ENCODE data around the gene LMTK3. TPM values are rescaled to one million over a fixed set of nuclear protein-coding genes. Genes with fewer than 3 reads are reported as not detected.

The LMTK3 gene
- total and polyA plus RNA-seq, 9 of the 15 experiments (the other 6 are each of a cell fraction or from before 2014, with no cell fraction given), result 0.35 to 12.3 (median 2.0) TPM; not detected in 2

DNA sequence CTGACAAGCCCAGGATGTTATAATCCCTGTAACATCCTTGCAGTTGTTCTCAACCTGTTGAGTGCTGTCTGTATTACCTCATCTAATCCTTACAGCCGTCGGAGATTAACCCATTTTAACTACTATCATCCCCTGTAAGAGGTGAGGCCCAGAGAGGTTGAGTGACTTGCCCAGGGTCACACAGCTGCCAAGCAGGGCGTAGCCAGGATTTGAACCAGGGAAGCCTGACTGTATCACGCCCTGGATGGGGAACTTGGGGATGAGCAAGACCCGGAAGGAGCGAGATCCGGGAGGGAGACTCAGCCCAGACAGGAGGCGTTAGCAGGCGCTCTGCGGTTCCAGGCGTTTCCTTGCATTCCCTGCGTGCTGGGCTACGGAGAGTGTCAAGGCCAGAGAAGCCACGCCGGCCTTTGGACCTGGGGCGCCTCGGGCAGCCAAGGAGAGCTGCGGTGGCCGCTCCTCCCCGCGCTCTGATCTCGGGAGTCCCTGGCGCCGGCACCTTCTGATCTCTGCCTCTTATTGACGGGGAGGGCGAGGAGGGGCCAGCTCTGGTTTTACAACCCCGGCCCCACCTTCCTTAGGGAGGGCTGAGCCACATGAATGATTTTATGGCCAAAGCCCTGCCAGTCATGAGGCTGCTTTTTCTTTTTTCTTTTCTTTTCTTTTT lies 46.5 kb upstream of the LMTK3 start (continued):
- TF ChIP-seq HBP1 (CRISPR knock-in tag; IDR thresholded peaks at IDR 0.05), result no peak
- no peak for TF ChIP-seq FOXK1 (CRISPR knock-in tag; IDR thresholded peaks at IDR 0.05; ENCODE audit: borderline replicate concordance)
- TF ChIP-seq KHSRP (IDR thresholded peaks at IDR 0.05), result no peak
- TF ChIP-seq CHD4 (IDR thresholded peaks at IDR 0.05; ENCODE audit: insufficient read depth, insufficient replicate concordance, low read depth, low read length, poor library complexity, severe bottlenecking), result peak; percentile 70
- no peak for TF ChIP-seq FOXP4 (CRISPR knock-in tag; IDR thresholded peaks at IDR 0.05; ENCODE audit: borderline replicate concordance)
- TF ChIP-seq ZNF24 (IDR thresholded peaks at IDR 0.05), result no peak
- no peak for TF ChIP-seq ELF4 (CRISPR knock-in tag; IDR thresholded peaks at IDR 0.05)
- no peak for TF ChIP-seq ZNF77 (CRISPR knock-in tag; IDR thresholded peaks at IDR 0.05)
- 0 out of 2 replicates have a peak, but pooled peaks have one; percentile 17 for TF ChIP-seq DPF2 (IDR thresholded peaks at IDR 0.05)
- TF ChIP-seq, protein P1, sequence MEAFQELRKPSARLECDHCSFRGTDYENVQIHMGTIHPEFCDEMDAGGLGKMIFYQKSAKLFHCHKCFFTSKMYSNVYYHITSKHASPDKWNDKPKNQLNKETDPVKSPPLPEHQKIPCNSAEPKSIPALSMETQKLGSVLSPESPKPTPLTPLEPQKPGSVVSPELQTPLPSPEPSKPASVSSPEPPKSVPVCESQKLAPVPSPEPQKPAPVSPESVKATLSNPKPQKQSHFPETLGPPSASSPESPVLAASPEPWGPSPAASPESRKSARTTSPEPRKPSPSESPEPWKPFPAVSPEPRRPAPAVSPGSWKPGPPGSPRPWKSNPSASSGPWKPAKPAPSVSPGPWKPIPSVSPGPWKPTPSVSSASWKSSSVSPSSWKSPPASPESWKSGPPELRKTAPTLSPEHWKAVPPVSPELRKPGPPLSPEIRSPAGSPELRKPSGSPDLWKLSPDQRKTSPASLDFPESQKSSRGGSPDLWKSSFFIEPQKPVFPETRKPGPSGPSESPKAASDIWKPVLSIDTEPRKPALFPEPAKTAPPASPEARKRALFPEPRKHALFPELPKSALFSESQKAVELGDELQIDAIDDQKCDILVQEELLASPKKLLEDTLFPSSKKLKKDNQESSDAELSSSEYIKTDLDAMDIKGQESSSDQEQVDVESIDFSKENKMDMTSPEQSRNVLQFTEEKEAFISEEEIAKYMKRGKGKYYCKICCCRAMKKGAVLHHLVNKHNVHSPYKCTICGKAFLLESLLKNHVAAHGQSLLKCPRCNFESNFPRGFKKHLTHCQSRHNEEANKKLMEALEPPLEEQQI (IDR thresholded peaks at IDR 0.05), result no peak
- no peak for TF ChIP-seq ZNF75A (CRISPR knock-in tag; IDR thresholded peaks at IDR 0.05)
- TF ChIP-seq ADNP (tag; IDR thresholded peaks at IDR 0.05), result peak; percentile 94
- TF ChIP-seq ZNF121 (CRISPR knock-in tag; conservative IDR thresholded peaks at IDR 0.05), result no peak
- no peak for TF ChIP-seq ZNF445 (CRISPR knock-in tag; IDR thresholded peaks at IDR 0.05; ENCODE audit: low read depth)
- TF ChIP-seq, protein P2, sequence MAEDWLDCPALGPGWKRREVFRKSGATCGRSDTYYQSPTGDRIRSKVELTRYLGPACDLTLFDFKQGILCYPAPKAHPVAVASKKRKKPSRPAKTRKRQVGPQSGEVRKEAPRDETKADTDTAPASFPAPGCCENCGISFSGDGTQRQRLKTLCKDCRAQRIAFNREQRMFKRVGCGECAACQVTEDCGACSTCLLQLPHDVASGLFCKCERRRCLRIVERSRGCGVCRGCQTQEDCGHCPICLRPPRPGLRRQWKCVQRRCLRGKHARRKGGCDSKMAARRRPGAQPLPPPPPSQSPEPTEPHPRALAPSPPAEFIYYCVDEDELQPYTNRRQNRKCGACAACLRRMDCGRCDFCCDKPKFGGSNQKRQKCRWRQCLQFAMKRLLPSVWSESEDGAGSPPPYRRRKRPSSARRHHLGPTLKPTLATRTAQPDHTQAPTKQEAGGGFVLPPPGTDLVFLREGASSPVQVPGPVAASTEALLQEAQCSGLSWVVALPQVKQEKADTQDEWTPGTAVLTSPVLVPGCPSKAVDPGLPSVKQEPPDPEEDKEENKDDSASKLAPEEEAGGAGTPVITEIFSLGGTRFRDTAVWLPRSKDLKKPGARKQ (CRISPR knock-in tag; IDR thresholded peaks at IDR 0.05), result no peak
- TF ChIP-seq TSC22D4 (tag; IDR thresholded peaks at IDR 0.05), result no peak
- no peak for TF ChIP-seq ETS2 (tag; IDR thresholded peaks at IDR 0.05; ENCODE audit: borderline replicate concordance, poor library complexity, severe bottlenecking)
